ENCODE results near the gene GJD2.

GJD2 gene

GRCh38 chr15:34754674-34755418 is at the start of gene GJD2:
Gene GJD2 (minus strand): TSS chr15:34754998. CDS start chr15:34754488, 510 bp downstream.
- DNase-seq = peak; percentile 7

DNA sequence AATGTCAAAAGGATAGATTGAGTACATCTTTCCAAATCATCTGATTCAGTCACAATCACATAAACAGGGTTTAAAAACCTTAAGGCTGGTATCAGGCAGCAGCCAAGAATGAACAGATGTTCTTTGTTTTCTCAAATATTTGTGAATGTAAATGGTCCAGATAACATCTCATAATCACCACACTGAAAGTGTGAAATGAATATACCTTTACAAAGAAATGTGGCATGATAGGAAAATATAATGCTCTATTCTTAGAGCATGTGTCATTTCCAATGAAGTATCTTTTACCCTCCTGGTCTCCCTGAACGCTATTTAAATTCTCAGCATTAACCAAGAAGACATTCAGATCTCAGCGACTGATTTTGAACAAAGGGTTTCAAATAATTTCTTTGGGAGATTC is 49.3 kb upstream of the GJD2 start:
- no peak for DNase-seq

DNA sequence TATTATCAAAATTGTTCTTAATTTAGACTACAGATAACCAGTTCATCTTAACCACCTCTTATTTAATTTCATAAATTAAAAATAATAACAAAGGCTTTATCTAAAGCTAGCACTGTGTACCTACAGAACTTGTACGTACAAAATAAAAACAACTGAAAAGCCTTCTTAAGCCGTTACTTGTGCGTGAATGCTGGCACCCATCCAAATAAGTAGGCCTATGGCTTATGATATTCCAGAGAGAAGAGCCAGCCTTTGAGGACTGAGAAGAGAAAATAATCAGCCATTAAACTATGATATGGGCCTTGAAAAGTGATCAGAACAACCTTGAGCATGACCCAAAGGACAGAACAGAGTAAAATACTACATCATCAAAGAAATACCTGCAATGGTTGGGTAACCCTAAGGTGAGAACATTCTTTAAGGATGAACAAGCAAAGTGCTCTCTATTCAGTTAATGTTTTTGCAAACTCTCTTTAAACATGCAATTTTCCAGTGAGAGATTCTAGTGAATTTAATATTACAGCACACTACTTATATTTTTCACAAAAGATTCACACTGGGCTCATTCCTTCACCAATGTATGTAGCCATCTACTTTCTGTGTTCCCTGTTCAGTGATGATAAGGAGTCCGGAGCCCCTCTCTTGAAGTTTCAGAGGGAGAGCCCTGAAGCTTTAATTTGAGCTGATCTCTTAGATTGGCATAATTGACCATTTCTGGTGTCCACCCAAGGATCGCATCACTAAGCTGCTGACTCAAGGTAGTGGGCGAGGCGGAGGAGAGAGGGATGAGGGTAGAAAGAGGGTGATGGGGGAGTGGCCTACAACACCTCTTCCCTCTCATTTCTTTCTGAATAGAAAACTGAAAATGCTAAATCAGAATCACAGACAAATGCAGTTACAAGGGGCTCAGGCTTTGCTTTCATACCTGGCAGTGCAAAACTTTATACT is 48.3 kb upstream of the GJD2 start:
- no peak for DNase-seq

- DNase-seq = no peak
Observed at GRCh38 chr15:34802371-34802770, 47.6 kb upstream of the GJD2 start.

GRCh38 chr15:34799149-34800101 is 44.6 kb upstream of the GJD2 start:
- no peak for DNase-seq

GRCh38 chr15:34796847-34797435 is 42.1 kb upstream of the GJD2 start:
- DNase-seq = no peak

DNA sequence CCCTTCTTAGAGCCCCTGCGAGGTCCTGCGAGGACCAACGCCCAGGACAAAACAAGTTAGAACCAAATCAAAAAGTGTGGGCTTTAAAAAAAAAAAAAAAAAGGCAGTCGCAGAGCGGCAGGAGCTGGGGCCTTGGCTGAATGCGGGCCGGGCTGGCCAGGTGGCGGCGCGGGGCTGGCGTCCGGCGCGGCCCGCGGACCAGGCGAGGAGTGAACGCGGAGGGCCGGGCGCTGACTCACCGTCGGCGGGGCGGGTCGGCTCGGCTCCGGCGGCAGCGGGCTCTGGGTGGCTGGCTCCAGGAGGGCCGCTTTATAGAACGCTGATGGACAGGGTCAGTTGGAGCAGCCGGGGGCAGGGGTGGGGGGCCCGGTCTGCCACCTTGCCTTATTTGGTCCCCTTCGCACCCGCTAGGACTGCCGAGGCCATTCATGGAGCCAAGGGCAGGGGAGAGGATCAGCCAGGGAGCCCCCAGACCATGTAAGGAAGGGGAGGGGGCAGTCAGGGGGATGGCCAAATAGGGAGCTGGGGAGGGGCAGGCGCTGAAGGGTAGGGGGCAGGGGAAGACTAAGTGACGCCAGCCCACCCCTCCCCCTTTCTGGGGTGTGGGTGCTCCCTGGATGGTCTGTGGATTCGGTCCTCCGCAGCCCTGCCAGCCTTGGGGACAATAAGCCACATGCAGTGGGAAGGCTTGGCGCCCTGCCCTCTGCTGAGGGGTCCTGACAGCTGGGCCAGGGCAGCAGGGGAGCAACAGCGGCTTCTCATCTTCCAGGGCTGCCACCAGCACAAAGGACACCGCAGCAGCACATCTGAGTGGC is 40.7 kb upstream of the GJD2 start, which contains the start of gene ACTC1:
Gene ACTC1, minus strand, starts transcription at position 283 of the 815 bp plus-strand sequence. CDS start 741 bp downstream, outside the sequence.
- peak; percentile 14 for DNase-seq

DNA sequence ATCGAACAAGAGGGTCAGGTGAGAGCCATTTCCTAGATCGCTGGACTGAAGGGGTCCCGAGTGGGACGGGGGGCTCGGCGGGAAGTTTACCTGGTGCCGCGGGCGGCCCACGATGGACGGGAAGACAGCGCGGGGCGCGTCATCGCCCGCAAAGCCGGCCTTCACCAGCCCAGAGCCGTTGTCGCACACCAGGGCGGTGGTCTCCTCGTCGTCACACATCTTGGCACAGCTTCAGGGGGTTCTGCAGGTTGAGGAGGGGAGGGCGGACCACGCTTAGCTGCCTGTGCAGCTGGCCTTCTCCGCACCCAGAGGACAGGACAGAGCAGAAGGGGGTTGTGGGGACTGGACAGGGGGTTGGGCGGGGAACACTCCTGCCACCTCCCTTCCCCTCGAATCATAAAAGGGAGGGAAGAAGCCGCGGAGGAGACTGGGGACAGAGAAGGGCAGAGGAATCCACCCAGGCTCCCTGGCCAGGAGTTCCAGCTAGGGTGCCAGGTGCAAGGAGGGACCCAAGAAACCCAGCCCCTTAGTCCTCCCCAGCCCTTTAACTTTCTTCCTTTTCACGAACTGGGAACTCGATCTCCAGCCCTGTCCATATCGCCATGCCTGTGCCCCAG is 39.9 kb upstream of the GJD2 start:
- no peak for DNase-seq

- DNase-seq = no peak
Observed at GRCh38 chr15:34793901-34794300, 39.1 kb upstream of the GJD2 start.

DNA sequence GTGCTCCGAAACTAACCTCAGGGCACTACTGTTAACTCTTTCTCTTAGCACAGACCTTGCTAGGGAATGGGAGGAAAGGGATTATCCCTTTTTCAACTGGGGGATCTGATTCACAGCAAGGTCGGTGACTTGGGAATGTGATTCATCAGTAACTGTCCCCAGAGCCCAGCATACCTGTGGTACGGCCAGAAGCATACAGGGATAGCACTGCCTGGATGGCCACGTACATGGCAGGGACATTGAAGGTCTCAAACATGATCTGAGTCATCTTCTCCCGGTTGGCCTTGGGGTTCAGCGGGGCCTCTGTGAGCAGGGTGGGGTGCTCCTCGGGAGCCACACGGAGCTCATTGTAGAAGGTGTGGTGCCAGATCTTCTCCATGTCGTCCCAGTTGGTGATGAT is 38.3 kb upstream of the GJD2 start:
- no peak for DNase-seq

- no peak for DNase-seq
Observed at GRCh38 chr15:34791701-34792100, 36.9 kb upstream of the GJD2 start.

- DNase-seq = no peak
Observed at GRCh38 chr15:34790121-34790520, 35.3 kb upstream of the GJD2 start.

GRCh38 chr15:34789326-34789725 is 34.5 kb upstream of the GJD2 start:
- no peak for DNase-seq

- DNase-seq = no peak
Observed at GRCh38 chr15:34786206-34786605, 31.4 kb upstream of the GJD2 start.

DNA sequence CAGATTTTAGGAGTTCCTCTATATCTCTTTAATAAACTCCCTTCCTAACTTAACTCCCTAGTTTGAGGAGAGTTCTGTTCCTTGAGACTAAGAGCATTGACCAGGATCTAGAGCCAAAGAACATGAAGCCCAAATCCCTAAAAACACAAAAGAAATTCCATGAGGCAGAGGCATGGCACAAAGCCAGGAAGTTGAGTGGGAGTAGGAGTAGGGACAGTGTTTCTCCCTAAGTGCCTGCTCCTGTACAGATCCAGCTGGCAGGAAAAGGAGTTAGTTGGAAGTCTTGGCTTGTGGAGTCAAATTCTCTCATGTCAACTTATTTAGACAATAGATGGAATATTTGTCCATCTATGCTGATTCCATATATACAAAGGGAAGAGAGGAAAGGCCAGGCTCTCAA is 29.2 kb upstream of the GJD2 start:
- DNase-seq = no peak

GRCh38 chr15:34783431-34783830 is 28.6 kb upstream of the GJD2 start:
- no peak for DNase-seq

GRCh38 chr15:34782901-34783300 is 28.1 kb upstream of the GJD2 start:
- DNase-seq = no peak

- DNase-seq = no peak
Observed at GRCh38 chr15:34780725-34781124, 25.9 kb upstream of the GJD2 start.

DNA sequence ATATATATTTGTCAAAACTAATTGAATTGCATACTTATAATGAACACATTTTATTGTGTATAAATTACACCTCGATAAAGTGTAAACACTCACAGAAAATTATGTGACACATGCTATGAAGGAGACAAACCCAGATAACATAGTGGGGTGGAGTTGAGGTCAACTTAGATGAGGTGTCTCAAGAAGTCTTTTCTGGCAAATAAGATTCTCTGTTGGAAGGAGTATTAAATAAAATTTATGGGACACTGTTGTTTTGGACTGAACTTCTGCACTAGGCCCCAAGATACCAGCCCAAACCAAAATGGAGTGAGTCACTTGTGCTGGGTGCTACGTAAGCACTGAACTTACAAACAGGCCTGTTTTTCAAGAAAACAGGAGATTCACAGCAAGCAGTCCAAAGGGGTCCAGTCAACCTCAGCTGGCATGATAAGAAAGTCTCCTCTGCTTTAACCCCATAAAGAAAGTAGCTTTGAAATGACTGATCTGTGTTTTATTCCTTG is 21.9 kb upstream of the GJD2 start:
- DNase-seq = no peak

DNA sequence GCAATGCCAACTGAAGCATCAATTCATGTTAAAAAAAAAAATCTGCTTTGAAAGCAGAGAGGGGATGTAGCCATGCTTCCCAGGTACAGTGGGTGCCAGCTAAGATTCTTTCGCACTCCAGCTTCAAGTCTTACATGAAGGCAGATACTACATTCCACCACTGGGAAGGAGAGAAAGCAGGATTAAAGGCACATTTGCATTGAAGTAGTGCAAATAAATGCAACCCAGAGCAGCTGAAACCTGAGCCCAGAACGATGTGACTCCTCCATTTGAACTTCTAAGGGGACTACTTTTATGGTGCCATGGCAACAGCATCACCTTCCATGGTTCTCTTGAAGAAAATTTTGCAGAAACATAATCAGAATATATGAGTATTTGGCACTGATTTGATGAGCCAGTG is 19.1 kb upstream of the GJD2 start:
- no peak for DNase-seq

DNA sequence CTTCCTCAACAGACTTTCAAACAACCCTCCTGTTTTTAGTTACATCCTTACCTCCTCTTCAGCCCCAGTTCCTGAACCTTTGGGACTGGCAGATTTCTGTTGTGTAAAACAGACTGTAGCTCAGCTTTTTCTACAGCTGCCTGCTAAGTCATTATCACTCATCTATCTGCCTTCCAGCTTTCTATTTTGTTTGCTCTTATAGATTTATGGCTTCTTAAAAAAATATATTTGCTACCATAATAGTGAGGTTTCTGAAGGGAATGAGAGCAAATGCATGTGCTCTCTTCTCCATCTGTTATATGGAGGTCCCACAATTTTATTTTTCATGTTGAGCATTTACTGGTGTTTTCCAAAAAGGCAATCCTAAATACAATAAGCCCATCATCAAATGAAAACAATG is 18.2 kb upstream of the GJD2 start:
- no peak for DNase-seq

Data from stimulated activated CD4-positive, alpha-beta T cell treated with anti-CD3 and anti-CD28 coated beads, Interleukin-15, amount 100 ng/mL, for 24 hours (primary cell).